Measurements from ENCODE around the gene DPP9.

GRCh38 chr19:4764393-4764660 is 40.7 kb upstream of the DPP9 start:
- TF ChIP-seq CTCF (conservative IDR thresholded peaks at IDR 0.05; ENCODE audit: low read length) (no peak), EZH2phosphoT487 (IDR thresholded peaks at IDR 0.05; ENCODE audit: borderline replicate concordance, low read depth, low read length) (no peak)

All from OCI-LY7 (cell line).